ENCODE results near the gene AHSP.
A peak's percentile ranks its signal among the peaks of the same experiment; 100 is the strongest.
"Not testable (repeated sequence)": the region's sequence is repeated elsewhere in the genome, so short reads cannot be mapped to it uniquely, and the experiment has no call there.

AHSP gene, protein sequence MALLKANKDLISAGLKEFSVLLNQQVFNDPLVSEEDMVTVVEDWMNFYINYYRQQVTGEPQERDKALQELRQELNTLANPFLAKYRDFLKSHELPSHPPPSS

DNA sequence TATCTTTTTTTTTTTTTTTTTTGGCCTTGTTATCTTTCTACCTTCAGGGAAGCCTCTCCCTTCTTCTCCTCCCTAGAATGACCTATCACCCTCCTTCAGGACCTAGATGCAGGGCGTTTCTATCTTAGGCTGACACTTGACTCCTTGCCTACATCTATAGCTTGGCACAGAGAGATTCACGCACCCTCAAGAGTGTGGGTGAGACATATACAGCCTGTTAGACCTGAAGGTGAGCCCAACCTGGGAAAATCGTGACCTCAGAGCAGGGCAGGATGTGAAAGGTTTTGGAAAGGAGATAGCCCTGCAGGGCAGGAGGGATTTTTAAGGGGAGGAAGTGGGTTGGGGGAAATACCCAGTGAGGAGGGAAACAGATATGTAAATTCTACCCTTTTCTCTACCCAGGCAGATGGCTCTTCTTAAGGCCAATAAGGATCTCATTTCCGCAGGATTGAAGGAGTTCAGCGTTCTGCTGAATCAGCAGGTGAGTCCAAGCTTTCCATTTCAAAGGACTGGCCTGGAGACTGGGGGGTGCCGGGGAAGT is at the start of gene AHSP:
Gene AHSP, plus strand, starts transcription at position 167 of the 541 bp plus-strand sequence. Its CDS starts 240 bp downstream, at position 407.
- no peak for DNase-seq

DNA sequence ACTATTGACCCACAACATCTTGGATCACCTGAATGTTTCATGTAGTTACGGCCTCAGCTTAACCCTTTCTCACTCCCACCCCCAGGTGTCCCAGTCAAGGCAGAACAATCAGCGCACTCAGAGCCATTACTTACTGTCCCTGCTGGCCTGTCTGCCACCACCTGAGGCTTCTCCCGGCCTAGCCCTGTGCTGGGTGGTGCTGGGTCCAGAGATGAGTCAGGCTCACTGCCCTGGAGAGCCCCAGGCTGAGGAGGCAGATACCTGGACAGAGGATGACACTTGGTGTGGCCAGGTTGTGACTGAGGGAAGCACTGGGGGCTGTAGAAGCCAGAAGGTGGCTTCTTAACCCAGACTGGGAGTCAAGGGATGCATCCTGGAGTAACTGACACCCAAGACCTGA is 48.7 kb upstream of the AHSP start:
- no peak for DNase-seq

DNA sequence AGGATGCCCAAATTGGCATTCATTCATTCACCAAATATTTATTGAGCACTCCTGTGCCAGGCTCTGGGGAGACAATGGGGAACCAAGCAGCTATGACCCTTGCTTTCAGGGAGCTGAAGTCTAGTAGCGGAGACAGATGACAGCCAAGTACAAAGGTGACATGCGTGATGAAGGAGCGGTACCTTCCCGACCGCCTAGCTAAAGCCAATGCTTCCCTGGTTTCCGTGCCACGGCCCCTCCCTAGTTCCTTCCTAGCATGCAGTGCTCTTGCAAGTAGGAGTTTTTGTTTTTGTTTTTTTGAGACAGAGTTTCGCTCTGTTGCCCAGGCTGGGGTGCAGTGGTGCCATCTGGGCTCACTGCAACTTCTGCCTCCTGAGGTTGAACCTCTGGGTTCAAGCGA is 47.9 kb upstream of the AHSP start:
- no peak for DNase-seq

DNA sequence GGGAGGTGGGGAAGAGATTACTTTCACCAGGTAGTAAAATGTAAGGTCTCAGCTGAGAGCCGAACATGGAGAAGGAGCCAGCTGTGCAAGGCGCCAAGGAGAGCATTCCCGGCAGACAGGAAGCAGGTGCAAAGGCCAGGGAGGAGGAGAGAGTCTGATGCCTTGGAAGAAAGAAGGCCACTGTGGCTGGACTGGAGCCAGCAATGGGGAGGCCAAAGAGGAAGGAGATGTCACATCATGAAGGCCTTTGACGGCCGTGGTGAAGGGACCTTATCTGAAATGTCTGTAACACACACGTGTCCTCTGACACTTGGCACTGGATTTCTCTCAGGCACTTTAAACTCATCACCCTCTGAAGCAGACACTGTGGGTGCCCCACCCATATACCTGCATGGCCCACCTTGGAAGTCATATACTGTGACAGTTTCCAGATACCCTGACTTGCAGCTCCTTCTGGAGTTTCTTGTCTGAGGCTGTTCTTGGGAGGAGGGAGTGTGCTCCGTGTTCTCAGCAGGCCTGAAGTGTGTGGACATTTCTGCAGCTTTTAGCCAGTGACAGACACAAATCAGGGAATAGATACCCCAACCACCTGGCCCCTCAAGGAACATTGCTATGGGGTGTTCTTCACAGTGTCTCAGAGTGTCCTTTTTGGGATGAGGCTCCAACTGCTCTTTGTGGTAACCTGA is 46.7 kb upstream of the AHSP start:
- no peak for DNase-seq

DNA sequence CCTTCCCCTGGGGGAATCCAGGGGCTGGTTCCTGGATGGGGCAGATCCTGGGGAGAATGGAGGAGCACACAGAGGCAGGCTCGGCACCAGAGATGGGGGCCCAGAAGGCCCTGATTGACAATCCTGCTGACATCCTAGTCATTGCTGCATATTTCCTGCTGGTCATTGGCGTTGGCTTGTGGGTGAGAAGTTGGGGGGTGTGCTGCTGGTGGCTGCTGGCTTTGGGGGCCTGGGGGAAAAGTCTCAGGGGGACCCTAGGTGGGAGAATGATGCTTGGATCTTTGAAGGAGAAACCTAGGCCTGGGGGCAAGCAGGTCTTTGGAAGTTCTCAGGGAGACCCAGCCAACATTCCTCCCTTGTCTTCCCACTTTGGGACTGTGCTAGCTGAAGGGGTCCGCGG is 44.6 kb upstream of the AHSP start, which contains the start of gene SLC5A2:
Gene SLC5A2, plus strand, starts transcription at position 43 of the 400 bp plus-strand sequence. Its CDS starts 14 bp downstream, at position 57.
- no peak for DNase-seq

DNA sequence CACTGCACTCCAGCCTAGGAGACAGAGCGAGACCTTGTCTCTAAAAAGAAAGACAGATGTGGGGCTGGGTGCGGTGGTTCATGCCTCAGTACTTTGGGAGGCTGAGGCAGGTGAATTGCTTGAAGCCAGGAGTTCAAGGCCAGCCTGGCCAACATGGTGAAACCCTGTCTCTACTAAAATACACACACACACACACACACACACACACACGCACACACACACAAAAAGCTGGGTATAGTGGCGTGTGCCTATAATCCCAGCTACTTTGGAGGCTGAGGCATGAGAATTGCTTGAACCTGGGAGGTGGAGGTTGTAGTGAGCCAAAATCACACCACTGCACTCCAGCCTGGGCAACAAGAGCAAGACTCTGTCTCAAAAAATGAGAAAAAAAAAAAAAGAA is 43.7 kb upstream of the AHSP start:
- DNase-seq, result not testable (repeated sequence)

DNA sequence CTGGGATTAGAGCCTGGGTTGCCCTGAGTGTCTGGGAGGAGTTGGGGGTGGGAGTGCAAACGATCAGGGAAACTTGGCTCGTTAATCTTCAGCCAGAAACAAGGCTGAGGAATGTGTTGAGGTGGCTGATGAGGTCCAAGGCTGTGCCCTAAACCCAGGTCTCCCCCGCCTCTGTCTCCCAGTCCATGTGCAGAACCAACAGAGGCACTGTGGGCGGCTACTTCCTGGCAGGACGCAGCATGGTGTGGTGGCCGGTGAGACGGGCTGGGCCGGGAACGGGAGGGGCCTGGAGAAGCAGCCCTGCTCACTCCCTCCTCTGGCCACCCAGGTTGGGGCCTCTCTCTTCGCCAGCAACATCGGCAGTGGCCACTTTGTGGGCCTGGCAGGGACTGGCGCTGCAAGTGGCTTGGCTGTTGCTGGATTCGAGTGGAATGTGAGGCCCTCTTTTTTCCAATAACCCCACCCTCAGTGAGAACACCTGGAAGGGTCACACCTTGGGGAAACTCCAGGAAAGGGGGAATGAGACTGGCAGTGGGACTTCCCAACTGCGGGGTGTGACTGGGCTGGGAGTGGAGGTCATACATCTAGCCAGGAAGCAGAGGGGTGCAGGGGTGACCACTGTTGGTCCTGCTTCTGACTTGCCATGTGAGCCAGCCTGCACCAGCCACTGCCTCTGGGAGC is 43.1 kb upstream of the AHSP start:
- no peak for DNase-seq

DNA sequence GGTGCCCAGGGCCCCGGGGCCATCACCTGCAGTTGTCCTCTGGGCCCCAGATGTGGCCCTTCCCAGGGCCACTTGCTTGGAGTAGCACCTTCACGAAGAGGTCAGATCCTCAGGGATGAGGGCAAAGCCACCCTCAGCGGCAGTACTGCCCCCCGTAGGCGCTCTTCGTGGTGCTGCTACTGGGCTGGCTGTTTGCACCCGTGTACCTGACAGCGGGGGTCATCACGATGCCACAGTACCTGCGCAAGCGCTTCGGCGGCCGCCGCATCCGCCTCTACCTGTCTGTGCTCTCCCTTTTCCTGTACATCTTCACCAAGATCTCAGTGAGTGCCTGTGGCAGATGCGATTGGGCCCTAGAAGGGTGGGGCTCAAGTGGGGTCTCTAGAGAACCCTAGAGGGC is 42.1 kb upstream of the AHSP start:
- DNase-seq, result no peak

DNA sequence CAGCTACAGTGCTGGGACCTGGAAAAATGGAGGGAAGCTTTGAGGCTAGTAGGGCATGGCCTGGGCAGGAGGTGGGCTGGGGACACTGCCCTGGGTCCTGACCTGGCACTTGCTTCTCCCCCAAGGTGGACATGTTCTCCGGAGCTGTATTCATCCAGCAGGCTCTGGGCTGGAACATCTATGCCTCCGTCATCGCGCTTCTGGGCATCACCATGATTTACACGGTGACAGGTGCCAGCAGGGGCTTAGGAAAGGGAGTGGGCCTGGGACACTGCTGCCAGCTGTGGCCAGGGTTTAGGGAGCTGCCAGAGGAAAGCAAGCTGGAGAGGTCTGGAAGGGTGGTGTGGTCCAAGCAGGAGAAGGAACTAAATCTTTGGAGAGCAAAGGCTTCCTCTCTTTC is 41.7 kb upstream of the AHSP start:
- DNase-seq, result no peak

DNA sequence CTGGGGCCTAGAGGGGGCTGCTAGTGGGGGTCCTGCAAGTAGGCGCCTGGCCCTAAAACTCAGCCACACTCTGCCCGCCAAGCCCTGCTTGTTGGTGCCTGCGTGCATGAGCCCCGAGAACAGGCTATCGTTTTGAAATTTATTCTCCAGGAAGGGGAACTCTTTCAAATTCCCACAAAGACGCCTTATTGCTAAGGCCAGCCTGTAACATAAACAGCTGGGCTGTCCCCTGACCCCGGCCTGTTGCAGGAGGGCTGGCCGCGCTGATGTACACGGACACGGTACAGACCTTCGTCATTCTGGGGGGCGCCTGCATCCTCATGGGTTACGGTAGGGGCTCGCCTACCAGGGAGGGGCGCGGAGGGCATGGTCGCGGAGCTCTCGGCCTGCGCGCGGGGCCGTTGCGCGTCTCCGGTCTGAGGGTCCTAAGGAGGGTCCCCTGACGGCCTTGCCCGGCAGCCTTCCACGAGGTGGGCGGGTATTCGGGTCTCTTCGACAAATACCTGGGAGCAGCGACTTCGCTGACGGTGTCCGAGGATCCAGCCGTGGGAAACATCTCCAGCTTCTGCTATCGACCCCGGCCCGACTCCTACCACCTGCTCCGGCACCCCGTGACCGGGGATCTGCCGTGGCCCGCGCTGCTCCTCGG is 40.5 kb upstream of the AHSP start:
- DNase-seq, result no peak

DNA sequence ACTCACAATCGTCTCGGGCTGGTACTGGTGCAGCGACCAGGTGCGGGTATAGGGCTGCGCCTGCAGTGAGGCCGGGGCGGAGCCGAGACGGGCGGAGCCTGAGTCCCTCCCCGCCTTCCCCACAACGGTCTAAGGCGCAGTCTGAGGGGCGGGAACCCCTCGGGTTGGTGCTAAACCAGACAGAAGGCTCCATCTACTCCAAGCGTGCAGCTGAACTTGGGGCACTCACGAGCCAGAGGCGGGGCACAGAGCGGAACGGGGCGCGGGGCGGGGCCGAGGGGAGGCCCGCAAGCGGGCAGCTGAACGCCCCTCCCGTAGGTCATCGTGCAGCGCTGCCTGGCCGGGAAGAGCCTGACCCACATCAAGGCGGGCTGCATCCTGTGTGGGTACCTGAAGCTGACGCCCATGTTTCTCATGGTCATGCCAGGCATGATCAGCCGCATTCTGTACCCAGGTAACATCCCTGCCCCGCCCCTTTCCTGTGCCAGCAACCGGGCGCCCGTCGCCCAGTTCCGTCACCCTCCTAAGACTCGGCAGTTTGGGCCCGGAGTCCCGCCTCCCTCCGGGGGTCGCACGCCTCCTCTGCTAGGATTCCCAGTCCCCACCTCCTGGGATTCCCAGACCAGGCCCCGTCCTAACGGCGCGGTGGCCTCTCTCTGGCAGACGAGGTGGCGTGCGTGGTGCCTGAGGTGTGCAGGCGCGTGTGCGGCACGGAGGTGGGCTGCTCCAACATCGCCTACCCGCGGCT is 39.8 kb upstream of the AHSP start:
- DNase-seq, result peak; percentile 65

DNA sequence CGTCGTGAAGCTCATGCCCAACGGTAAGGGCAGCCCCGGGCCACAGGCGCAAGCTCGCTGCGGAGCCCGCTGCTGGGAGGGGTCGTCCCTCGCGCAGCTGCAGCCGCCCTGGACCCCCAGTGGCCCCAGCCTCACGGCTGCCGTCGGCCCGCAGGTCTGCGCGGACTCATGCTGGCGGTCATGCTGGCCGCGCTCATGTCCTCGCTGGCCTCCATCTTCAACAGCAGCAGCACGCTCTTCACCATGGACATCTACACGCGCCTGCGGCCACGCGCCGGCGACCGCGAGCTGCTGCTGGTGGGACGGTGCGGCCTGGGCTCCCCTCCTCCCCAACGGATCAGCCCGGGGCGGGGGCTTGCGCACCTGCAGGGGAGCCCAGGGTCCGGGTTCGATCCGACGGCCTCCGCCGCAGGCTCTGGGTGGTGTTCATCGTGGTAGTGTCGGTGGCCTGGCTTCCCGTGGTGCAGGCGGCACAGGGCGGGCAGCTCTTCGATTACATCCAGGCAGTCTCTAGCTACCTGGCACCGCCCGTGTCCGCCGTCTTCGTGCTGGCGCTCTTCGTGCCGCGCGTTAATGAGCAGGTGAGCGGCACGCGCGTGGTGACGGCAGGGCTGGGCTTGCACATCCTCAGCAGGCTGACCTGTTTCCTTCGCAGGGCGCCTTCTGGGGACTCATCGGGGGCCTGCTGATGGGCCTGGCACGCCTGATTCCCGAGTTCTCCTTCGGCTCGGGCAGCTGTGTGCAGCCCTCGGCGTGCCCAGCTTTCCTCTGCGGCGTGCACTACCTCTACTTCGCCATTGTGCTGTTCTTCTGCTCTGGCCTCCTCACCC is 39.0 kb upstream of the AHSP start:
- peak; percentile 0 for DNase-seq

DNA sequence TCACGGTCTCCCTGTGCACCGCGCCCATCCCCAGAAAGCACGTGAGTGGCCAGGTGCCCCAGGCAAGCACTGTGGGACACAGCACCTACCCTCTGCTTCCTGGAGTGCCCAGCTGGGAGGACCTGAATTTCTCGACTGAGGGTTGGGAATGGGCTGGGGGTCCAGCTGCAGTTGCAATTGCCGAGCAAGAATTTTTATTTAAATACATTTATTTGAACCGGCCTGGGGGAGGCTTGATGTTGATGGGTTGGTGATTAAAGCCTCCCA is 38.5 kb upstream of the AHSP start:
- DNase-seq, result no peak

DNA sequence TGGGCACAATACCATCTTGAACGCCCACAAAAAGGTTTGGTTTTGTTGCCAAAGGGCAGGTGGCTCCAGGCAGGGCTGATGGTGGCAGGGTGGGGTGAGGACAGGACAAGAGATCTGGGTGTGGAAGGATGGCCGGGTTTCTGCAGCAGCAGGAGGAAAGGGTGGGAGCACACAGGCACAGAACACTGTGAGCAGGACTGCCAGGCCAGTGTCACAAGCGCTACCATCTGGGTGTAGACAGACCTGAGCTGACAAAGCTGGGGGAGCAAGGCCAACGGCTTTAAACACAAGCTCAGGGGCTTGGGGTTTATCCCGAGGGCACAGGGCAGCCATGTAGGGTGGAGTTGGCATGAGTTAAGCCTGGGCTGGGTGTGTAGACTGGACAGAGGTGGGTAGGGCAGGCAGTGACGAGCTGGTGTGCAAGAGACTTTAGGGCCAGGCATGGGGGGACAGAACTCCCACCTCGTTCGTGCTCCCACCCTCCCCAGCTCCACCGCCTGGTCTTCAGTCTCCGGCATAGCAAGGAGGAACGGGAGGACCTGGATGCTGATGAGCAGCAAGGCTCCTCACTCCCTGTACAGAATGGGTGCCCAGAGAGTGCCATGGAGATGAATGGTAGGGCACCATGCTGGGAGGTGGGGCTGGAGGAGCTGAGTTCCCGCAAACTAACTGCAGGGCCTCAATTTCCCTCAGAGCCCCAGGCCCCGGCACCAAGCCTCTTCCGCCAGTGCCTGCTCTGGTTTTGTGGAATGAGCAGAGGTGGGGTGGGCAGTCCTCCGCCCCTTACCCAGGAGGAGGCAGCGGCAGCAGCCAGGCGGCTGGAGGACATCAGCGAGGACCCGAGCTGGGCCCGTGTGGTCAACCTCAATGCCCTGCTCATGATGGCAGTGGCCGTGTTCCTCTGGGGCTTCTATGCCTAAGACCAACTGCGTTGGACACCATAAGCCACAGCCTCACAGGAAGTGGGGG is 37.8 kb upstream of the AHSP start:
- no peak for DNase-seq

DNA sequence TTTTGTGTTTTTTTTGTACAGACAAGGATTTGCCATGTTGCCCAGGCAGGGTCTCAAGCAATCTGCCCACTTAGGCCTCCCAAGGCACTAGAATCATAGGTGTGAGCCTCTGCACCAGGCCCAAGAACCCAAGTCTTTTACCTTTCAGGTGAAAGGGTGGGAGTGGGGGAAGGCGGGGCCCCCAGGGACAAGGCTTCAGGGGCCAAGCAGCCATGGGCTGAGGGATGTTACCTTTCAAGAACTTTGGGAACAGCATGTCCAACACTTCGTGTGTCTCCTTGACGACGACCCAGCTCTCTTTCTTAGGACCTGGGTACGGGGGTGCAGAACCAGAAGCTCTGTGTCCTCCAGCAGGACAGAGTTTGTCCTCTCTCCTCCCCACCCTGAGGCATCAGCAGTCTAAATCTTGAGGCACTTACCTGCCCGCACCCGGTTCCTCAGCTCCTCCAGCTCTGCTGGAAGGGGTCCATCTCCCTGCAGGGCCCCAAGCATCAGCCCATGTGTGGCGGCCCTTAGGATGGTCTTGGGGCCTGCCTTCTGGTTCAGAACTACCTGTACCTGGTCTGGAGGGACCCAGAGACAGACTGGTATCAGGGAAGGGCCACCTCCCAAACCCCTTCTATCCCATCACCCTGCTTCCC is 35.8 kb upstream of the AHSP start:
- no peak for DNase-seq

DNA sequence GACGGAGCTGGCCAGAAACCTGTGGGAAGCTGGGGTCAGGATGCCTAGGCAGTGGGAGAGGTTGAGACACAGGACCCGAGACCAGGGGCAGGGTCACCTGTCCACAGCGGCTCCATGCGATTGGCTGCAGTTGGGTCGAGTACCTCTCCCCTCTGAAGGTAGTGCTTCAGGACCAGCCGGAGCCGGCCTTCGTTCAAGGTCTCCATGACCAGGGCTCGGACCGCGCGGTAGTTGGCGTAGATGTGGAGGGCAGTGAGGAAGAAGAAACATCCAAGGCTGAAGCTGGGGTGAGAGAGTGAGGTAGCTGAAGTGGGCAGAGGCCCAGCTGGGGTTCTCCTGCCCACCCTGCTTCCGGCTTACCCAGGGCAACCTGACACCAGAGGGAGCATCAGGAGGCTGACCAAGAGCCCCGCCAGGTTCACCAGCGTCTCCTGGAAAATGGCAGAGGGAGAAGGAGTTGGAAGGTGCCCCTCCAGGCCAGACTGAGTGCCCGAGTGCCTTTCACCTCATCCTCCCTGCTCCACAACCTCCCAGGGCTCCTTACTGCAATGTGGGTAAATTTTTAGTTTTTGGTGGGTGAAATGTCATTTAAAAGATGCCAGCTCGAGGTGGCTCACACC is 34.1 kb upstream of the AHSP start:
- no peak for DNase-seq

DNA sequence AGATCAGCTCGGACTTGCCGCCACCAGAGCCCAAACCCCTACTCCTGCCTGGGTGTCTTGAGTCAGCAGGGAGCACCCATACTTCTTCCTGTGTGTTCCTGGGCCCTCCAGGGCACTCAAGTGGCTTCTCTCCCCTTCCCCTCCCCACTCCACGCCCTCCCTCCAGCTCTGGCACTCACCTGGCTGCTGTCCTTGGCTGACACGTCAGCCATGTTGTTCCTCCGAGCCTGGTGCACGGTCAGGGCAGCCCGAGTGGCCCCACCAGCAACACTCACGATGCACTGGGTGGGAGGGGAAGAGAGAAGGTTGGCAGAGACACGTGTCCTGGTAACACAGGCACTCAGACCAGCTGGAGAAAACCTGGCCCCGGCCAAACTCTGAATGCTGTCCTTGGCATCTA is 31.0 kb upstream of the AHSP start:
- DNase-seq, result no peak

DNA sequence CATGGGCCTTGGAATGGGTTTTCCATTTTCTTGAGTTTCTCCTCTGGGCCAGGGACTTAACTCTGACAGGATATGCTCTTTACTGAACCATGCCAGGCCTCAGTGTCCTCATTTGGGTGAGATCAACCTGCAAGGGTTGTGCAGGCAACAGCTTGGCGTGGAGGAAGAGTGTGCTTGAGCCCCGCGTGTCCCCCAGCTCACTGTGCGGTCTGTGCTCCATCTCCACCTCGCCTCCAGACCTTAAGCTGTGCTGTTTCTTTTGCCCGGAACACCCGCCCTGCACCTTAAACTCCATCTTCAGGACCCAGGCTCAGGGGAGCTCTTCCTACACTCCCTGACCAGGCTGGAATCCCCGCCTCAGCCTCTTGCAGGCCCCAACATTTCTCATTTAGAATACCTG is 29.2 kb upstream of the AHSP start:
- DNase-seq, result no peak

DNA sequence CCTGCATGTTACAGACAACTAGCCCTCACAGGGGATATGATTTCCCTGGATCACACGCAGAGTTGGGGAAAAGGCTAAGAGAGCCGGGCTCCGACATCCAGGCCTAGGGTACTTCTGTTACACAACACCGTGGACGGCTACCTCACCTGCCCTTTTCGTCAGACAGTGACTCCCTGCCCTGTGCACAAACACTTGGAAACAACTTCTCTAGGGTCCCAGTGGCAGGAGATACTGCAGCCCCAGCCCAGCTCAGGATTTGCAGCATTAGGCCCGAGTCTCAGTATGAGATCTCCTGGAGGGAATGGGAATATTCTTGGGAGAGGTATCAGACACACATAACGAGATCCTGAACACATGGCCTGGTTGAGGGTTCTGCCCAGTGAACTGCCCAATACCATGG is 27.8 kb upstream of the AHSP start:
- no peak for DNase-seq

Measured in COR-L47 (cell line).